NCI-H128 (cell line): ENCODE data around the gene MAPK12.

Source experiments
- DNase-seq: peaks from one replicate; lab custom pipeline; 2025; ENCODE audit not compliant: unreplicated experiment; lab: John Stamatoyannopoulos, UW

Gene MAPK12

GRCh38 chr22:50269573-50269969, 8.1 kb upstream of the MAPK12 start:
- DNase-seq: no peak

GRCh38 chr22:50268655-50269113, 7.2 kb upstream of the MAPK12 start:
- DNase-seq: no peak

- DNase-seq: no peak
Observed at GRCh38 chr22:50267591-50268390, 6.3 kb upstream of the MAPK12 start.

GRCh38 chr22:50266994-50267393, 5.5 kb upstream of the MAPK12 start:
- no peak for DNase-seq

- no peak for DNase-seq
Observed at GRCh38 chr22:50264946-50265669, 3.6 kb upstream of the MAPK12 start.

GRCh38 chr22:50264104-50264745, 2.7 kb upstream of the MAPK12 start:
- DNase-seq: no peak

GRCh38 chr22:50262973-50263617, 1.6 kb upstream of the MAPK12 start:
- DNase-seq: no peak

- DNase-seq: no peak
Observed at GRCh38 chr22:50262460-50262911, 1.0 kb upstream of the MAPK12 start.

GRCh38 chr22:50260801-50261614, 475 bp downstream of the MAPK12 start:
- no peak for DNase-seq

GRCh38 chr22:50260434-50260800, 1.1 kb downstream of the MAPK12 start:
- DNase-seq: no peak

- DNase-seq: no peak
Observed at GRCh38 chr22:50259302-50259701, 2.2 kb downstream of the MAPK12 start.

GRCh38 chr22:50258361-50259292, 2.9 kb downstream of the MAPK12 start:
- no peak for DNase-seq

GRCh38 chr22:50257451-50258360, 3.8 kb downstream of the MAPK12 start:
- no peak for DNase-seq

- no peak for DNase-seq
Observed at GRCh38 chr22:50257041-50257440, 4.4 kb downstream of the MAPK12 start.

- no peak for DNase-seq
Observed at GRCh38 chr22:50256258-50256862, 5.1 kb downstream of the MAPK12 start.

- no peak for DNase-seq
Observed at GRCh38 chr22:50255607-50256006, 5.9 kb downstream of the MAPK12 start.

- no peak for DNase-seq
Observed at GRCh38 chr22:50255099-50255498, 6.4 kb downstream of the MAPK12 start.

GRCh38 chr22:50253941-50254340, 7.5 kb downstream of the MAPK12 start:
- DNase-seq: no peak
